Hematopoietic multipotent progenitor cell (in vitro differentiated cells): ENCODE measurements around the gene ZBTB25. TPM values are rescaled to one million over a fixed set of nuclear protein-coding genes. Genes with fewer than 3 reads are reported as not detected.
A peak's percentile ranks its signal among the peaks of the same experiment; 100 is the strongest.

Source experiments
- DNase-seq, 3 donors: peaks; one replicate each; pipeline ENCODE4 v3.0.0-alpha.2; 2011 to 2015; ENCODE audit warnings: low read depth in 2 of 3, low spot score in 2 of 3
- total RNA-seq: library from RNA; depleted of rRNA; stranded (reverse); fragments of >200 nt; gene quantifications from one replicate; pipeline ENCODE4 v1.2.3, GENCODE V29; 2012

ZBTB25 gene
- total RNA-seq, 1 donor: 8.3 TPM

GRCh38 chr14:64488590-64489099, 15.0 kb downstream of the ZBTB25 start:
- no peak for DNase-seq

- DNase-seq: peak in 1 of 3 donors; percentile 70
These were observed 24.9 kb downstream of the ZBTB25 start for GRCh38 chr14:64478634-64479250.

GRCh38 chr14:64476438-64476837, 27.2 kb downstream of the ZBTB25 start:
- DNase-seq: no peak

- no peak for DNase-seq
These were observed 27.9 kb downstream of the ZBTB25 start for GRCh38 chr14:64475585-64476273.

- no peak for DNase-seq
These were observed 28.9 kb downstream of the ZBTB25 start for GRCh38 chr14:64474698-64475097.

GRCh38 chr14:64474041-64474440, 29.6 kb downstream of the ZBTB25 start:
- no peak for DNase-seq

GRCh38 chr14:64468451-64468850, 35.2 kb downstream of the ZBTB25 start:
- DNase-seq: no peak

GRCh38 chr14:64467566-64467965, 36.1 kb downstream of the ZBTB25 start:
- DNase-seq: no peak

- no peak for DNase-seq
These were observed 36.5 kb downstream of the ZBTB25 start for GRCh38 chr14:64467101-64467500.

- peak in 1 of 3 donors; percentile 5 for DNase-seq
These were observed 37.6 kb downstream of the ZBTB25 start for GRCh38 chr14:64465831-64466554.

GRCh38 chr14:64465191-64465822, 38.3 kb downstream of the ZBTB25 start, which contains the start of gene AKAP5:
AKAP5 (plus strand) TSS chr14:64465499; CDS start chr14:64468395, 2,896 bp downstream.
- peak; percentile 33 to 77 (median 67) for DNase-seq

GRCh38 chr14:64464651-64465050, 39.0 kb downstream of the ZBTB25 start:
- no peak for DNase-seq

- no peak for DNase-seq
These were observed 39.8 kb downstream of the ZBTB25 start for GRCh38 chr14:64463873-64464272.

GRCh38 chr14:64463195-64463594, 40.4 kb downstream of the ZBTB25 start:
- no peak for DNase-seq

GRCh38 chr14:64461221-64461620, 42.4 kb downstream of the ZBTB25 start:
- no peak for DNase-seq

GRCh38 chr14:64459405-64460136, 44.1 kb downstream of the ZBTB25 start:
- no peak for DNase-seq

- DNase-seq: no peak
These were observed 49.0 kb downstream of the ZBTB25 start for GRCh38 chr14:64454671-64455070.

- no peak for DNase-seq
These were observed 53.4 kb downstream of the ZBTB25 start for GRCh38 chr14:64450255-64450654.

GRCh38 chr14:64447876-64448670, 55.6 kb downstream of the ZBTB25 start:
- no peak for DNase-seq
